Calu3 (cell line): ENCODE measurements around the gene HOATZ. TPM values are rescaled to one million over a fixed set of nuclear protein-coding genes. Genes with fewer than 3 reads are reported as not detected.
A peak's percentile ranks its signal among the peaks of the same experiment; 100 is the strongest.

ENCODE experiments used
- BruUV-seq: library from RNA; stranded (reverse); fragments of 400-500 nt; replicated peaks from 2 replicates; lab custom pipeline; 2021; lab: Mats Ljungman, UMichigan
- CTCF ChIA-PET: fragments of 300-600 bp; sonication (Branson Sonifier 250); formaldehyde crosslinking; loops from one replicate; lab custom pipeline; 2022; ENCODE audit warnings: antibody characterized with exemption; lab: Charles Lee
- DNase-seq: peaks from one replicate; pipeline ENCODE4 v3.0.0; 2022
- H3K27ac Mint-ChIP-seq: one replicate; pipeline ENCODE4 v1.8.0; 2022; ENCODE audit warnings: mixed read lengths; ENCODE audit not compliant: unreplicated experiment
- H3K27me3 Mint-ChIP-seq: one replicate; pipeline ENCODE4 v1.8.0; 2022; ENCODE audit warnings: mixed read lengths; ENCODE audit not compliant: unreplicated experiment
- H3K36me3 Mint-ChIP-seq: one replicate; pipeline ENCODE4 v1.8.0; 2022; ENCODE audit warnings: mild to moderate bottlenecking, moderate library complexity, mixed read lengths; ENCODE audit not compliant: insufficient read depth, unreplicated experiment
- H3K4me1 Mint-ChIP-seq: one replicate; pipeline ENCODE4 v1.8.0; 2022; ENCODE audit warnings: mild to moderate bottlenecking, low read depth, mixed read lengths; ENCODE audit not compliant: unreplicated experiment
- H3K4me3 Mint-ChIP-seq: one replicate; pipeline ENCODE4 v1.8.0; 2022; ENCODE audit warnings: mild to moderate bottlenecking, low read depth, moderate library complexity, mixed read lengths; ENCODE audit not compliant: unreplicated experiment
- H3K9me3 Mint-ChIP-seq: one replicate; pipeline ENCODE4 v1.8.0; 2022; ENCODE audit warnings: low read depth, mixed read lengths; ENCODE audit not compliant: unreplicated experiment
- CTCF ChIP-seq: fragments of 200-600 bp; IDR thresholded peaks from one replicate; pipeline ENCODE4 v1.8.0; 2022; ENCODE audit warnings: antibody characterized with exemption; ENCODE audit not compliant: unreplicated experiment
- intact Hi-C: fragments of 100-400 bp; cut with micrococcal nuclease; formaldehyde crosslinking; loops from one replicate; pipeline ENCODE4 v1.10.0; 2022; ENCODE audit not compliant: unreplicated experiment
- total RNA-seq: library from RNA; stranded (reverse); gene quantifications from 2 replicates; pipeline ENCODE4 v1.2.3, GENCODE V29; 2022

The HOATZ gene
- total RNA-seq, 1 experiment from 2014 or later, result not detected

- no peak for TF ChIP-seq CTCF
- CTCF ChIA-PET, result no interaction called here
- DNase-seq, result no peak
- H3K27me3 Mint-ChIP-seq, result peaks cover 10% of the 10 kb centered on the region
- no peaks in the 10 kb centered on the region for H3K36me3 Mint-ChIP-seq
- no peak overlapping the region for H3K27ac Mint-ChIP-seq
- intact Hi-C loops, result no loop called here
- H3K9me3 Mint-ChIP-seq, result no peaks in the 10 kb centered on the region
- BruUV-seq, result no TSS peak
- H3K4me1 Mint-ChIP-seq, result no peaks in the 10 kb centered on the region
- H3K4me3 Mint-ChIP-seq, result no peak overlapping the region
Observed at GRCh38 chr11:111510311-111510710, 4.3 kb upstream of the HOATZ start.

- no peak for TF ChIP-seq CTCF
- peaks cover 6% of the 10 kb centered on the region for H3K27me3 Mint-ChIP-seq
Observed at GRCh38 chr11:111512296-111513239, 2.0 kb upstream of the HOATZ start, which contains the start of gene BTG4. Gene BTG4, minus strand, starts transcription at chr11:111512386. Its CDS starts 13,610 bp downstream, at chr11:111498776.

GRCh38 chr11:111513240-111513605, 1.4 kb upstream of the HOATZ start:
- Mint-ChIP-seq H3K27me3 (no peaks in the 10 kb centered on the region), H3K4me3 (peak overlapping the region; percentile 65), H3K27ac (no peak overlapping the region), H3K9me3 (no peaks in the 10 kb centered on the region), H3K4me1 (no peaks in the 10 kb centered on the region), H3K36me3 (no peaks in the 10 kb centered on the region)
- DNase-seq, result no peak
- no peak for TF ChIP-seq CTCF
- no TSS peak for BruUV-seq
- CTCF ChIA-PET, result interaction anchor here (0.6 to 1.6 kb wide), 2 partner anchors 10 to 109 kb away, joined by 3 to 12 read pairs; no protein-coding TSS in a partner anchor
- intact Hi-C loops, result loop anchor here (2.0 kb wide), 1 partner anchor 46 kb away; no protein-coding TSS in a partner anchor

More at GRCh38 chr11:111512296-111513239, 2.0 kb upstream of the HOATZ start, which contains the start of gene BTG4:
- H3K9me3 Mint-ChIP-seq, result no peaks in the 10 kb centered on the region
- DNase-seq, result peak; percentile 15
- peak within 1 kb of the TSS; percentile 65 for H3K4me3 Mint-ChIP-seq
- intact Hi-C loops, result loop anchor here (2.0 kb wide), 1 partner anchor 46 kb away; no protein-coding TSS in a partner anchor
- no peaks in the 10 kb centered on the region for H3K4me1 Mint-ChIP-seq
- no peaks in the 10 kb centered on the region for H3K36me3 Mint-ChIP-seq
- no TSS peak for BruUV-seq
- CTCF ChIA-PET, result interaction anchor here (0.6 to 1.6 kb wide), 3 partner anchors 11 to 358 kb away, joined by 3 to 12 read pairs (median 3); no protein-coding TSS in a partner anchor
- H3K27ac Mint-ChIP-seq, result peak within 1 kb of the TSS; percentile 38

GRCh38 chr11:111515591-111515990, 1.0 kb downstream of the HOATZ start:
- H3K9me3 Mint-ChIP-seq, result no peaks in the 10 kb centered on the region
- no peaks in the 10 kb centered on the region for H3K4me1 Mint-ChIP-seq
- no peak for DNase-seq
- TF ChIP-seq CTCF, result no peak
- no peak overlapping the region for H3K4me3 Mint-ChIP-seq
- H3K27ac Mint-ChIP-seq, result no peak overlapping the region
- CTCF ChIA-PET, result no interaction called here
- no peaks in the 10 kb centered on the region for H3K27me3 Mint-ChIP-seq
- no TSS peak for BruUV-seq
- H3K36me3 Mint-ChIP-seq, result no peaks in the 10 kb centered on the region
- intact Hi-C loops, result no loop called here
